IMR-90 (cell line): ENCODE data around the gene LCN12. TPM values are rescaled to one million over a fixed set of nuclear protein-coding genes. Genes with fewer than 3 reads are reported as not detected.

Source experiments
- ATAC-seq: fragments of 200-7000 bp; cut with Tn5 transposase; 2 replicates; pipeline ENCODE4 v1.9.1; 2020; ENCODE audit warnings: low read depth, mild to moderate bottlenecking, moderate library complexity
- BruUV-seq: library from RNA; stranded (reverse); fragments of 400-500 nt; replicated peaks from 2 replicates; lab custom pipeline; 2021; lab: Mats Ljungman, UMichigan
- CTCF ChIA-PET: fragments of 300-600 bp; formaldehyde crosslinking; extraction: SDS; loops from one replicate; lab custom pipeline; 2021; ENCODE audit warnings: antibody characterized with exemption; lab: Yijun Ruan, JAX
- POLR2A ChIA-PET: fragments of 300-600 bp; sonication (Branson Sonifier 250); formaldehyde crosslinking; loops from one replicate; lab custom pipeline; 2022; ENCODE audit warnings: antibody characterized with exemption; ENCODE audit not compliant: unreplicated experiment; lab: Charles Lee
- DNase-seq: peaks from one replicate; pipeline ENCODE4 v3.0.0; 2013
- H2AFZ ChIP-seq: replicated peaks from 2 replicates; pipeline ENCODE3; 2013; ENCODE audit warnings: low read length, mild to moderate bottlenecking; ENCODE audit not compliant: poor library complexity
- H2AK5ac ChIP-seq: 2 replicates; pipeline ENCODE4 v1.6.1; 2013; ENCODE audit warnings: low read depth, low read length, inconsistent platforms
- H2AK9ac ChIP-seq: replicated peaks from 2 replicates; pipeline ENCODE3; 2013; ENCODE audit warnings: mild to moderate bottlenecking, low read depth, low read length, moderate library complexity; ENCODE audit not compliant: poor library complexity
- H2BK120ac ChIP-seq: 2 replicates; pipeline ENCODE4 v1.6.1; 2013; ENCODE audit warnings: low read depth, low read length, inconsistent platforms
- H2BK15ac ChIP-seq: 3 replicates; pipeline ENCODE4 v1.6.1; 2013; ENCODE audit warnings: low read depth, low read length, inconsistent platforms
- H2BK20ac ChIP-seq: 2 replicates; pipeline ENCODE4 v1.6.1; 2013; ENCODE audit warnings: low read depth, mild to moderate bottlenecking, inconsistent platforms, low read length, moderate library complexity
- H2BK5ac ChIP-seq: 2 replicates; pipeline ENCODE4 v1.6.1; 2013; ENCODE audit warnings: mild to moderate bottlenecking, low read depth, low read length, inconsistent platforms; ENCODE audit not compliant: poor library complexity, severe bottlenecking
- H3K14ac ChIP-seq: replicated peaks from 2 replicates; pipeline ENCODE4 v1.6.1; 2013; ENCODE audit warnings: low read depth, low read length, inconsistent platforms
- H3K18ac ChIP-seq: 2 replicates; pipeline ENCODE4 v1.6.1; 2013; ENCODE audit warnings: low read depth, low read length, control low read depth
- H3K23ac ChIP-seq: 2 replicates; pipeline ENCODE4 v1.6.1; 2013; ENCODE audit warnings: low read depth, low read length, inconsistent platforms
- H3K27ac ChIP-seq: 2 replicates; pipeline ENCODE4 v1.5.1; 2013; ENCODE audit warnings: mild to moderate bottlenecking, control low read depth, low read length; ENCODE audit not compliant: insufficient read depth
- H3K27me3 ChIP-seq: 2 replicates; pipeline ENCODE4 v1.6.1; 2013; ENCODE audit warnings: low read length; ENCODE audit not compliant: control insufficient read depth, insufficient read depth
- H3K36me3 ChIP-seq: 2 replicates; pipeline ENCODE4 v1.6.1; 2013; ENCODE audit warnings: low read length, mixed read lengths; ENCODE audit not compliant: control insufficient read depth, insufficient read depth
- H3K4ac ChIP-seq: 2 replicates; pipeline ENCODE4 v1.6.1; 2013; ENCODE audit warnings: low read depth, low read length, inconsistent platforms
- H3K4me1 ChIP-seq: 2 replicates; pipeline ENCODE4 v1.6.1; 2013; ENCODE audit warnings: low read length, mixed read lengths; ENCODE audit not compliant: control insufficient read depth, insufficient read depth
- H3K4me2 ChIP-seq: 2 replicates; pipeline ENCODE4 v1.6.1; 2013; ENCODE audit warnings: low read depth, mild to moderate bottlenecking, control low read depth, low read length, moderate library complexity
- H3K4me3 ChIP-seq: 2 replicates; pipeline ENCODE4 v1.5.1; 2013; ENCODE audit warnings: low read depth, mild to moderate bottlenecking, control low read depth, low read length, moderate library complexity; ENCODE audit not compliant: insufficient read depth
- H3K56ac ChIP-seq: 2 replicates; pipeline ENCODE4 v1.6.1; 2013; ENCODE audit warnings: low read length, inconsistent platforms; ENCODE audit not compliant: insufficient read depth; ENCODE audit errors: extremely low read depth
- H3K79me1 ChIP-seq, 2 experiments: 2 replicates each; pipeline ENCODE4 v1.6.1; 2013; ENCODE audit warnings: low read length in 2 of 2, inconsistent platforms in 1 of 2, low read depth in 1 of 2
- H3K9ac ChIP-seq: 2 replicates; pipeline ENCODE4 v1.6.1; 2013; ENCODE audit warnings: low read depth, low read length, control low read depth
- H3K9me1 ChIP-seq: 2 replicates; pipeline ENCODE4 v1.6.1; 2013; ENCODE audit warnings: low read length, inconsistent platforms; ENCODE audit not compliant: insufficient read depth
- H3K9me3 ChIP-seq: 2 replicates; pipeline ENCODE4 v1.6.1; 2013; ENCODE audit warnings: low read length; ENCODE audit not compliant: control insufficient read depth, insufficient read depth
- H4K20me1 ChIP-seq: 2 replicates; pipeline ENCODE4 v1.6.1; 2013; ENCODE audit warnings: low read length, inconsistent platforms; ENCODE audit not compliant: insufficient read depth
- H4K5ac ChIP-seq: 2 replicates; pipeline ENCODE4 v1.6.1; 2013; ENCODE audit warnings: mild to moderate bottlenecking, low read depth, low read length, control low read depth
- H4K8ac ChIP-seq, 2 experiments: 2 replicates each; pipeline ENCODE4 v1.6.1; 2013; ENCODE audit warnings: low read depth in 2 of 2, low read length in 2 of 2, control low read depth in 1 of 2, inconsistent platforms in 1 of 2
- H4K91ac ChIP-seq: 2 replicates; pipeline ENCODE4 v1.6.1; 2013; ENCODE audit warnings: low read depth, low read length, inconsistent platforms; ENCODE audit not compliant: insufficient read depth
- BHLHE40 ChIP-seq: fragments of 150-350 bp; IDR thresholded peaks from 2 replicates; pipeline ENCODE4 v1.6.1; 2016; ENCODE audit warnings: mild to moderate bottlenecking, low read depth, low read length
- CHD1 ChIP-seq: IDR thresholded peaks from 2 replicates; pipeline ENCODE4 v1.6.1; 2012; ENCODE audit warnings: low read depth, low read length, improper control_type of control experiment
- CTCF ChIP-seq: conservative IDR thresholded peaks from 2 replicates; pipeline ENCODE4 v1.5.1; 2012; ENCODE audit warnings: mild to moderate bottlenecking, low read depth, low read length, improper control_type of control experiment
- FOS ChIP-seq: fragments of 150-350 bp; IDR thresholded peaks from 2 replicates; pipeline ENCODE4 v1.6.1; 2016; ENCODE audit warnings: low read depth, low read length
- MAFK ChIP-seq: IDR thresholded peaks from 2 replicates; pipeline ENCODE4 v1.6.1; 2012; ENCODE audit warnings: low read depth, low read length, improper control_type of control experiment
- MAZ ChIP-seq: IDR thresholded peaks from 2 replicates; pipeline ENCODE4 v1.6.1; 2012; ENCODE audit warnings: low read depth, mild to moderate bottlenecking, low read length, improper control_type of control experiment, moderate library complexity, borderline replicate concordance
- MXI1 ChIP-seq: IDR thresholded peaks from 2 replicates; pipeline ENCODE4 v1.6.1; 2012; ENCODE audit warnings: low read depth, mild to moderate bottlenecking, low read length, moderate library complexity, borderline replicate concordance
- NFE2L2 ChIP-seq: fragments of 150-350 bp; IDR thresholded peaks from 2 replicates; pipeline ENCODE4 v1.6.1; 2016; ENCODE audit warnings: low read depth, mild to moderate bottlenecking, low read length
- POLR2A ChIP-seq: IDR thresholded peaks from 2 replicates; pipeline ENCODE4 v1.6.1; 2012; ENCODE audit warnings: mild to moderate bottlenecking, low read depth, low read length
- RAD21 ChIP-seq: IDR thresholded peaks from 2 replicates; pipeline ENCODE4 v1.6.1; 2012; ENCODE audit warnings: low read length, improper control_type of control experiment
- RCOR1 ChIP-seq: IDR thresholded peaks from 2 replicates; pipeline ENCODE4 v1.6.1; 2012; ENCODE audit warnings: mild to moderate bottlenecking, low read length, improper control_type of control experiment; ENCODE audit not compliant: insufficient replicate concordance
- RFX5 ChIP-seq: IDR thresholded peaks from 2 replicates; pipeline ENCODE4 v1.8.0; 2012; ENCODE audit warnings: low read depth, mild to moderate bottlenecking, low read length, moderate library complexity
- SMC3 ChIP-seq: fragments of 150-350 bp; IDR thresholded peaks from 2 replicates; pipeline ENCODE4 v1.6.1; 2016; ENCODE audit warnings: low read depth, mild to moderate bottlenecking, antibody characterized with exemption, low read length, moderate library complexity
- WGBS, 2 experiments: methylation state at CpG; one replicate each; pipeline versions ENCODE4 v1.1.5 to v1.1.7; 2013; ENCODE audit warnings: missing lambda C conversion rate in 2 of 2; ENCODE audit not compliant: insufficient read length in 1 of 2; ENCODE audit errors: extremely low coverage in 2 of 2; 5-methylcytosine and 5-hydroxymethylcytosine counted together
- dilution Hi-C: fragments of 300-500 bp; cut with HindIII; formaldehyde crosslinking; loops from one replicate; pipeline ENCODE4 v1.14.3; 2018; ENCODE audit warnings: low sequenced_read_pairs; ENCODE audit not compliant: unreplicated experiment
- in situ Hi-C: fragments of 300-500 bp; cut with MboI; formaldehyde crosslinking; loops from 3 replicates; pipeline ENCODE4 v1.14.3; 2019; ENCODE audit warnings: low sequenced_read_pairs, inconsistent platforms, mixed read lengths
- intact Hi-C: fragments of 100-400 bp; cut with micrococcal nuclease; formaldehyde crosslinking; loops from 2 replicates; pipeline ENCODE4 v1.10.0; 2022
- polyA plus RNA-seq, 3 experiments: library from polyadenylated mRNA; depleted of rRNA; stranded (reverse); fragments of >200 nt; gene quantifications; 2 replicates each; pipeline ENCODE4 v1.2.3, GENCODE V29; 2012; ENCODE audit warnings: low replicate concordance in 1 of 3
- total RNA-seq: library from RNA; depleted of rRNA; stranded (reverse); fragments of >200 nt; gene quantifications from 2 replicates; pipeline ENCODE4 v1.2.3, GENCODE V29; 2012
- TF ChIP-seq, protein P1 (sequence below): fragments of 150-350 bp; IDR thresholded peaks from 2 replicates; pipeline ENCODE4 v1.6.1; 2017; ENCODE audit warnings: mild to moderate bottlenecking, antibody characterized with exemption, low read length, low read depth

The LCN12 gene
- total and polyA plus RNA-seq, 2 of the 4 experiments (the other 2 are of a cell fraction) = 0.12 TPM; not detected in 1

DNA sequence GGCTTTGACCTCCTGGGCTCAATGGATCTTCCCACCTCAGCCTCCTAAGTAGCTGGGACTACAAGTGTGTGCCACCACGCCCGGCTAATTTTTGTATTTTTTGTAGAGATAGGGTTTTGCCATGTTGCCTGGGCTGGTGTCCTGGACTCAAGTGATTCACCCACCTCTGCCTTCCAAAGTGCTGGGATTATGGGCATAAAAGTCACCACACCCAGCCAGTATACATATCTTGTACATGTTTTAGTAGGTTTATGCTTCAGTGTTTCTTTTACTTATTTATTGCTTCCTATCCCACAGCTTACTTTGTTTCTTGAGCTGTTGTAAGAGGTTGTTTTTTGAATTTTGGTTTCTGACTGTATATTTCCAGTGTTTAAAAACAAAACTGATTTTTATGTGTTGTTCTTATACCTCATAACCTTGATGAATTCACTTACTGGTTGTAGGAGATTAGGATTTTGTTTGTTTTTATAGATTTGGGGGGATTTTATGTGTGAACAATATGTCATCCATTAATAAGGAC, 20.4 kb upstream of the LCN12 start:
- Histone ChIP-seq H3K18ac (no peak overlapping the region), H2AK9ac (no peak overlapping the region), H2BK15ac (no peak overlapping the region), H3K4me1 (no peaks in the 10 kb centered on the region), H2BK20ac (no peak overlapping the region), H3K14ac (no peak overlapping the region), H4K8ac (no peak overlapping the region), H2BK5ac (no peak overlapping the region), H4K91ac (no peak overlapping the region), H3K4me3 (no peak overlapping the region), H4K5ac (no peak overlapping the region), H2AK5ac (no peak overlapping the region), H3K9me3 (no peaks in the 10 kb centered on the region), H4K20me1 (no peaks in the 10 kb centered on the region), H2BK120ac (no peak overlapping the region), H3K56ac (no peak overlapping the region), H3K9me1 (no peaks in the 10 kb centered on the region; the same call in 1 of the 2 replicates), H3K23ac (no peak overlapping the region), H3K79me1 (peaks cover 7 to 12% of the 10 kb centered on the region in 2 experiments; a peak in 2 of 4 replicates), H3K27me3 (no peaks in the 10 kb centered on the region), H2AFZ (no peak overlapping the region), H3K36me3 (no peaks in the 10 kb centered on the region), H3K4ac (no peak overlapping the region), H3K9ac (no peak overlapping the region), H3K4me2 (no peak overlapping the region), H3K27ac (no peak overlapping the region)
- POLR2A ChIA-PET = no interaction called here
- in situ Hi-C loops = no loop called here
- CTCF ChIA-PET = interaction anchor here (0.8 kb wide), 1 partner anchor 12 kb away, joined by 3 read pairs; no protein-coding TSS in a partner anchor
- TF ChIP-seq BHLHE40 = no peak
- no peak for TF ChIP-seq MXI1
- TF ChIP-seq MAZ = no peak
- TF ChIP-seq RFX5 = no peak
- TF ChIP-seq POLR2A = no peak
- TF ChIP-seq CHD1 = no peak
- no peak for TF ChIP-seq MAFK
- TF ChIP-seq, protein P1, sequence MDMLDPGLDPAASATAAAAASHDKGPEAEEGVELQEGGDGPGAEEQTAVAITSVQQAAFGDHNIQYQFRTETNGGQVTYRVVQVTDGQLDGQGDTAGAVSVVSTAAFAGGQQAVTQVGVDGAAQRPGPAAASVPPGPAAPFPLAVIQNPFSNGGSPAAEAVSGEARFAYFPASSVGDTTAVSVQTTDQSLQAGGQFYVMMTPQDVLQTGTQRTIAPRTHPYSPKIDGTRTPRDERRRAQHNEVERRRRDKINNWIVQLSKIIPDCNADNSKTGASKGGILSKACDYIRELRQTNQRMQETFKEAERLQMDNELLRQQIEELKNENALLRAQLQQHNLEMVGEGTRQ = no peak
- no peak for TF ChIP-seq CTCF
- no peak for TF ChIP-seq FOS
- no peak for TF ChIP-seq NFE2L2
- TF ChIP-seq RAD21 = no peak
- TF ChIP-seq RCOR1 = no peak
- TF ChIP-seq SMC3 = no peak
- dilution Hi-C loops = no loop called here
- ATAC-seq (no peak), DNase-seq (no peak)
- intact Hi-C loops = no loop called here
- no TSS peak for BruUV-seq
- WGBS, 2 experiments = no CpG with 5 or more reads among the region's 2 CpGs
